Frontal cortex (tissue), 4 donors: ENCODE data around the gene KDM2A. TPM values are rescaled to one million over a fixed set of nuclear protein-coding genes. Genes with fewer than 3 reads are reported as not detected.

Source experiments
- DNase-seq, 2 donors: peaks; one replicate each; pipeline ENCODE4 v3.0.0; 2012; ENCODE audit warnings: low spot score in 2 of 2
- FAIRE-seq: peaks from 2 replicates; lab custom pipeline; 2012; peaks lifted over from hg19 to GRCh38; lab: Jason Lieb, UNC
- total RNA-seq: library from RNA; depleted of rRNA; stranded (reverse); fragments of >200 nt; gene quantifications from one replicate; pipeline ENCODE4 v1.2.3, GENCODE V29; 2014
- donor health status: control.
- donor health status: control.
- donor health status: control.

The KDM2A gene
- total RNA-seq, 1 donor from 2014 or later, result 35.5 TPM

DNA sequence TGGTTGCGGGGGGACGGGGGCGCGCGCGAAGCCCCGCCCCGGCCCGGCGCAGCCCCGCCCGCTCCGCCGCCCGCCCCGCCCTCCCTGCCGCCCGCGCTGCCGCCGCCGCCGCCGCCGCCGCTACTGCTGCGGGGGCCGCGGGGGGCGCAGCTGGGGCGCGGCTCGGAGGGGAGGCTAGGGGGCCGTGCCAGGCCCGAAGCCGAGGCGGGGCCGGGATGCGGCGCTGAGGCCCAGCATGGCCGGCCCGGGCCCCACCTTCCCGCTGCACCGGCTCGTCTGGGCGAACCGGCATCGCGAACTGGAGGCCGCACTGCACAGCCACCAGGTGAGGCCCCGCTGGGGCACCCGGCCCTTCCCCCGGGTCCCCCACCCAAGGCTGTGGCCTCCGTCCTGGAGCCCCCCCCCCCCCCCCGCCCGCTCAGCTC, 170.2 kb downstream of the KDM2A start, which contains the start of gene ANKRD13D:
Gene ANKRD13D, plus strand, starts transcription at position 78 of the 425 bp plus-strand sequence. Its CDS starts 158 bp downstream, at position 236.
- FAIRE-seq, result no peak

GRCh38 chr11:67289651-67290479, 170.8 kb downstream of the KDM2A start:
- FAIRE-seq, result no peak
- DNase-seq, result no peak

More for the DNA sequence above, 170.2 kb downstream of the KDM2A start, which contains the start of gene ANKRD13D:
- DNase-seq, result peak; percentile 93 to 95

GRCh38 chr11:67290801-67291200, 171.7 kb downstream of the KDM2A start:
- DNase-seq (no peak), FAIRE-seq (no peak)

GRCh38 chr11:67291481-67292381, 172.7 kb downstream of the KDM2A start:
- FAIRE-seq, result no peak

GRCh38 chr11:67292671-67293070, 173.6 kb downstream of the KDM2A start:
- FAIRE-seq (no peak), DNase-seq (no peak)

More at GRCh38 chr11:67291481-67292381, 172.7 kb downstream of the KDM2A start:
- no peak for DNase-seq

DNA sequence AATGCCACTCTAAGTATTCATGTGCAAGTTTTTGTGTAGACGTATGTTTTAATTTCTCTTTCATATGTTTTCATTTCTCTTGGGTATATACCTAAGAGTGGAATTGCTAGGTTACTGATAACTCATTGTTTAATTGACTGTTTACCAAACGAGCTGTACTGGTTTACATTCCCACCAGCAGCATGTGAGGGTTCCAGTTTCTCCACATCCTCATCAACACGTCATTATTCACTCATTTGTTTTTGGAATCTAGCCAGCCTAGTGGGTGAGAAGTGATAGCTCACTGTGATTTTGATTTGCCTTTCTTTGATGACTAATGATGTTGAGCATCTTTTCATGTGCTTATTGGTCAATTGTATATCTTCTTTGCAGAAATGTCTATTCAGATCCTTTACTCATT, 174.0 kb downstream of the KDM2A start:
- DNase-seq (no peak), FAIRE-seq (no peak)

- DNase-seq (no peak), FAIRE-seq (no peak)
Measured at GRCh38 chr11:67295846-67296245, 176.8 kb downstream of the KDM2A start.

DNA sequence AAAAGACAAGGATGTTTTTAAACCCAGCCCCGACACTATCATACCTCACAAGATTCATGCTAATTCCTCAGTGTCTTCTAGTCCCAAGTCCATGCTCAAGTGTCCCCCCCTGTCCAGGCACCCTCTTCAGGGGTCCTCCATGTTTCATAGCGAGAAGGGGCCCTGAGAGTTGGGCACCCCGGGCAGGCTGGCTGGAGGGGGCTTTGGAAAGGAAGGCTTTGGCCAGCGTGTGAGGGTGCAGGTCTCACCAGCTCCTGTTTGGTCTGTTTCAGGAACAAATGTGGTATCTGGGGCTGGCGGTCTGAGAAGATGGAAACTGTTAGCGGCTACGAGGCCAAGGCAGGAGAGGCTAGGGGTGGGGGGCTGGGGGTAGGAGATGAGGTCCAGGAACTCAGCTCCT, 179.7 kb downstream of the KDM2A start:
- DNase-seq, result no peak
- FAIRE-seq, result no peak

DNA sequence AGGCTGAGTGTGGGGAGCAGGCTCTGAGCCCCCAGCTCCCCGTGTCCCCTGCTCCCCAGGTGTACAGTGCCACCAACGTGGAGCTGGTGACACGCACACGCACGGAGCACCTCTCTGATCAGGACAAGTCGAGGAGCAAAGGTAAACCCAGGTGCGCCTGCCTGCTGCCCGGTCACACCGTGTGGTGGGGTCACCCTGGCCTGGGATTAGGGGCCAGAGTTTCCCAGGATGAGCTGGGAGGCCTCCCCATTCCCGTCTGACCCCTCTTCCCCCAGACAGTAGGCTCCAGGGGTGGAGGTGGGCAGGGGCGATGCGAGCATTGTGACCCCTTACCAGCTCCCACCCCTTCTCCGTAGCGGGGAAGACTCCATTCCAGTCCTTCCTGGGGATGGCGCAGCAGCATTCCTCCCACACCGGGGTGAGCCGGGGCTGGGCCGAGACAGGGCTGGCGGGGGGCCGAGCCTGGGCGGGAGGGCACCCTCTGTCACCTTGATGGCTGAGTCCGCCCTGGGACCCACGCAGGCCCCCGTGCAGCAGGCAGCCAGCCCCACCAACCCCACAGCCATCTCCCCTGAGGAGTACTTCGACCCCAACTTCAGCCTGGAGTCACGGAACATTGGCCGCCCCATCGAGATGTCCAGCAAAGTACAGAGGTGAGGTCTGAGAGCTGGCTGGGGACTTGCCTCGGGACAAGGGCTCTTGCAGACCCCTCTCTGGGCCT, 180.6 kb downstream of the KDM2A start:
- DNase-seq (no peak), FAIRE-seq (no peak)

DNA sequence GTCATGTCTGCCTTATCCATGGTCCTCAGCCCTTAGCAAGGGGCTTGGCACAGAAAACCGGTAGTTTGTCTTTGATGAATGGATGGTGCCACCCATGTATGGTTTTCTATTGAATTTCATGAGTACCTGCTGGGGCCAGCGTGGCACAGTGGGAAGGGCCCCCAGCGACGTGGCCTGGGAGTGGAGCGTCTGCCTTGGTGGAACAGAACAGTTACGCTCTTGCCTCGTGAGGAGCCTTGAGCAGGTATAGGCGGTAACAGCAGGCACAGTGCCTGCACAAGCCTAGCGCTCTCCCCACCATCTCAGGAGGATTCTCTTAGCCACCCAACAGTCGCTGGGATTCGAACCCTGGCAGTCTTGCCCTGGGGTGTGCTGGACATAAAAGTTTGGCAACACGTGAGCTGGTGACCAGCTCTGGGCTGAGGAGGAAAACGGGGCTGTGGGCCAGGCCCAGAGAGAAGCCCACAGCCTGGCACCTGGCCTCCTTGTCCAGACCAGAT, 181.2 kb downstream of the KDM2A start:
- FAIRE-seq (no peak), DNase-seq (no peak)

GRCh38 chr11:67300756-67301312, 181.8 kb downstream of the KDM2A start:
- FAIRE-seq (no peak), DNase-seq (no peak)

DNA sequence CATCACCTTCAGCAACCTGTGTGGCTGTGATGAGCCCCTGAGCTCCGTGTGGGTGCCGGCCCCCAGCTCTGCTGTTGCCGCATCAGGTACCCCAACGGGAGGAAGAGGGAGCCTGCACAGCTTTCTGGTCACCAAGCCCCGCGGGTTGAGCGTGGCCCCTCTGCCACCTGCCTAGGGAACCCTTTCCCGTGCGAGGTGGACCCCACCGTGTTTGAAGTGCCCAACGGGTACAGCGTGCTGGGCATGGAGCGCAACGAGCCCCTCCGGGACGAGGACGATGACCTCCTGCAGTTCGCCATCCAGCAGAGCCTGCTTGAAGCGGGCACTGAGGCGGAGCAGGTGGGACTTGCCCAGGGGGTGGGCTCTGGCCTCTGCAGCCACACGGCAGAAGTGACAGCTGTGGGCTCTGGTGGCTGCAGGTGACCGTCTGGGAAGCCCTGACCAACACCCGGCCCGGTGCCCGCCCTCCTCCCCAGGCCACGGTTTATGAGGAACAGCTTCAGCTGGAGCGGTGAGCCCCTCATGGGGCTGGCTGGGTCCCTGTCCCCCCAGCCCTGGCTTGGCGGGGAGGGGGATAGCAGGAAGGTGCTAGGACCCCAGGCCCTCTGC, 182.4 kb downstream of the KDM2A start:
- FAIRE-seq, result no peak
- DNase-seq, result no peak

GRCh38 chr11:67301951-67302516, 183.0 kb downstream of the KDM2A start:
- FAIRE-seq (no peak), DNase-seq (peak in 1 of 2 donors; percentile 66)

- no peak for FAIRE-seq
- no peak for DNase-seq
Measured at GRCh38 chr11:67302571-67303131, 183.6 kb downstream of the KDM2A start.

DNA sequence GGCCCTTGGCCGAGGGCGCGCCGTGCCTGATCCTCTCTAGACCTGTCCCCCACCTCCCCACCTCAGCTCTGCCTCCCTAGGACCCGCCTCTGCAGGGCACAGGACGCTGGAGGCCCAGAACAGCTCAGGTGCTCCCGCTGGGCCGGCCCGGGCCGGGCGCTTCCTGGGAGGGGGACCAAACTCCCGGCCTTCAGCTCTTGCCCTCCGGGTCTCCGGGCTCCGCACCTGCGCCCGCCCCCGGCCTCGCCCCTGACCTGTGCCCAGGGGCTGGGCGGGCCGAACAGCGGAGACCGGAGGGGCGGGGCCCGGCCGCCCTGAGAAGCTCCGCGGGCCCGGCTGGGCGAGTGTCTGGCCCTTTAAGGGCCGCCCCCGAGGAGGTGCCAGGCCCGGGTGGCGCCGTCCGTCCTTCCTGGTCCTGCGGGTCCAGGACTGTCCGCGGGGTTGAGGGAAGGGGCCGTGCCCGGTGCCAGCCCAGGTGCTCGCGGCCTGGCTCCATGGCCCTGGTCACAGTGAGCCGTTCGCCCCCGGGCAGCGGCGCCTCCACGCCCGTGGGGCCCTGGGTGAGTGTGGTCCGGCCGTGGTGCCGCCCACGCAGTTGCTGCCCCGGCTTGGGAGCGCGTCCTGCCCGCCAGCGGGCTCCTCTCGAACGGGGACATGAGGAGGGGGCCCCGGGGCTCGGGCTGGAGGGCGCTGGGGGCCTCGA, 184.2 kb downstream of the KDM2A start, which contains the start of gene SSH3:
Gene SSH3, plus strand, starts transcription at position 399 of the 703 bp plus-strand sequence. Its CDS starts 96 bp downstream, at position 495.
- FAIRE-seq, result no peak
- peak; percentile 80 to 81 for DNase-seq

DNA sequence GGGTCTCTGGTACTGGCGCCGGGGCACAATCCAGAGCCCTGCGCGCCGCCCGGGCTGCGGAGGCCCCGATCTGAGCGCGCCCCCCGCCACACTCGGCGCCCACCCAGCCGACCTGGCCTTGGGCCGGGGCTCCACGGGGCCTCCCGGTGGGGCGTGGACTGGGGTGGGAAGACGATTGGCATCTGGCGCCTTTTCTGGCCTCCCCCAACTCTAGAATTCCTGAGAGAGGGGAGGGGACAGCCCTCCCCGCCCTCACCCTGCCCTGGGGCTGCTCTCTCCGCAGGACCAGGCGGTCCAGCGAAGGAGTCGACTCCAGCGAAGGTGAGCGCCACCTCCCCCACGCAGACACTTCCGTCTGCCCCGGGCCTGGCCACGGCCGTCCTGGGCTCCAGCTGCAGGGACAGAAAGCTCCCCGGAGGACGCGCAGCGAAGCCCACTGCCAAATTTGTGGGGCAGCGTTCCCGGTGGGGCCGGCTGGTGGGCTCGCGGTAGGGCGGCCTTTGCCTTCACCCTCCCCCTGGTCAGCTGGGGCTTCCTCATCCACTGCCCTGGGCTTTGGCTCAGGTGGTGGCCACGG, 184.9 kb downstream of the KDM2A start:
- FAIRE-seq (no peak), DNase-seq (no peak)

DNA sequence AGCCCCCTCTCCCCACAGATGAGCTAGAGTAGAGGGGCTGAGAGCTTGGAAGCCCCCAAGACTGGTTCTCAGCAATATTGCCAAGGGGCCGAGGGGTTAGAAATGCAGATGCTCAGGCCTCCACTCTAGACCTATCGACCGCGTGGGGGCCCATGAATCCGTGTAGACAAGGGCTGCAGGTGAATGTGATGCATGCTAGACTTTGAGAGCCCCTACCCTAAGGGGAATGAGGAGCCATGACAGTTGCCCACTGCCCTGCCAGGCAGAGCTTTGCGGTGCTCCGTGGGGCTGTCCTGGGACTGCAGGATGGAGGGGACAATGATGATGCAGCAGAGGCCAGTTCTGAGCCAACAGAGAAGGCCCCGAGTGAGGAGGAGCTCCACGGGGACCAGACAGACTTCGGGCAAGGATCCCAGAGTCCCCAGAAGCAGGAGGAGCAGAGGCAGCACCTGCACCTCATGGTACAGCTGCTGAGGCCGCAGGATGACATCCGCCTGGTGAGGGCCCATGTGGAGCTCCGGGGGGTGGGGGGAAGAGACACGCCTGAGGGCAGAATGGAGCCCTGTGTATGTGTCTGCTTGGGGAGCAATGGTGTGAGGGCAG, 185.5 kb downstream of the KDM2A start:
- FAIRE-seq (no peak), DNase-seq (no peak)
